GM21526 (cell line): Measurements from ENCODE around the gene TMPRSS15.

Source experiments
- ATAC-seq: cut with Tn5 transposase; IDR thresholded peaks from one replicate; pipeline ENCODE4 v1.9.1; 2021; ENCODE audit warnings: moderate library complexity; ENCODE audit not compliant: unreplicated experiment, low FRiP score

TMPRSS15 gene

DNA sequence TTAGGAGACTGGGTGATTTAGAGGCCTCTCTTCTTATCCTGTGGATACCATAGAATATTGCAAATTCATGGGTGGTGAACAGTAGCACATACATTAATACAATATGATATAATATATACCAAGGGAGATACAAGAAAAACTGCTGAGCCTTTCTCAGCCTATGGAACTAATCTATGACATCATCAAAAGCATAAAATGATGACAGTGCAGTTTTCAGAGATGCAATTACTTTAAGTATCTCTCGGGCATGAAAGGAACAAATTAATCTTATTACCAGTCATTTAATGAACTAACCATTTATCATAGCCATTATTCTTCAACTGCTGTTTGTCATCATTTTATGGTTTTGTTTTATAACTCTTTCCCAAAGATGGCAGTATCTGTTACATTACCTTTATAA lies 155.4 kb downstream of the TMPRSS15 start:
- no peak for ATAC-seq

DNA sequence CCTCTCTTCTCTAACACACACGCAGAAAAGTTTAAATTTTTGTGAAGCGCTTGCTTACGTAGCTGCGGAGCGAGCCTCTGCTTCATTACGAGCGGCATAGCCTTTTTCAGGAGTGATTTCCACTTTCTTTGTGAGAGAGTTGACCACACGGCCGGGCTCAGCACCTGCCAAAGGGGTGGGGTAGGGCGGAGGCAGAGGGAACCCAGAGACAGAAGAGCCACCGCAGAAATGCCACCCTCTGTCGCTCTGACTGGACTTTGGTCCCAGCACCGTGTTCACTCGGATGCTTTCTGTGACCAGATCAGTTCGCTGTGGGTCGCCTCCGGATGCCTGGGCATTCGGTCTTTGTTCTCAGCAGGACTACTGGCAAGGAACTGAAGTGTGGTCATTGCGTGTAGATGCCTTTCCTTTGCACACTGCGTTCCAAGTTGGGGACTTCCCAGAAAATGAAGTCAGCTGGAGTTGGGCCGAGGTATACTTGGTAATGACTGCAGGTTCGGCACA lies 158.1 kb downstream of the TMPRSS15 start:
- ATAC-seq: no peak

DNA sequence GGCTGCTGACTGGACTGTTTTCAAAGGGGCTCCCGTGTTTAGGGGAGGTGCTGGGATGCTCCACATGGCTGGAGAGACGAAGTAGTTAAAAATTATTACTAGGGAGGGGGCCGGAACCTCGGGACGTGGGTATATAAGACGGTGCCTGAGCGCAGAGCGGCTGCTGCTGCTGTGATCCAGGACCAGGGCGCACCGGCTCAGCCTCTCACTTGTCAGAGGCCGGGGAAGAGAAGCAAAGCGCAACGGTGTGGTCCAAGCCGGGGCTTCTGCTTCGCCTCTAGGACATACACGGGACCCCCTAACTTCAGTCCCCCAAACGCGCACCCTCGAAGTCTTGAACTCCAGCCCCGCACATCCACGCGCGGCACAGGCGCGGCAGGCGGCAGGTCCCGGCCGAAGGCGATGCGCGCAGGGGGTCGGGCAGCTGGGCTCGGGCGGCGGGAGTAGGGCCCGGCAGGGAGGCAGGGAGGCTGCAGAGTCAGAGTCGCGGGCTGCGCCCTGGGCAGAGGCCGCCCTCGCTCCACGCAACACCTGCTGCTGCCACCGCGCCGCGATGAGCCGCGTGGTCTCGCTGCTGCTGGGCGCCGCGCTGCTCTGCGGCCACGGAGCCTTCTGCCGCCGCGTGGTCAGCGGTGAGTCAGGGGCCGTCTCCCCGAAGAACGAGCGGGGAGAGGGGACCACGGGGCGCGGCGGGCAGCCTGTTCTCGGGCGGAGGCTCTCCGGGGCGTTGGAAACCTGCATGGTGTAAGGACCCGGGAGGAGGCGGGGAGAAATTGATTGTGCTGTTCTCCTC lies 158.7 kb downstream of the TMPRSS15 start, which contains the start of gene CHODL:
TSS of gene CHODL (plus strand) at position 163 of the 793 bp plus-strand sequence. CDS start at position 554, 391 bp downstream.
- ATAC-seq: no peak

DNA sequence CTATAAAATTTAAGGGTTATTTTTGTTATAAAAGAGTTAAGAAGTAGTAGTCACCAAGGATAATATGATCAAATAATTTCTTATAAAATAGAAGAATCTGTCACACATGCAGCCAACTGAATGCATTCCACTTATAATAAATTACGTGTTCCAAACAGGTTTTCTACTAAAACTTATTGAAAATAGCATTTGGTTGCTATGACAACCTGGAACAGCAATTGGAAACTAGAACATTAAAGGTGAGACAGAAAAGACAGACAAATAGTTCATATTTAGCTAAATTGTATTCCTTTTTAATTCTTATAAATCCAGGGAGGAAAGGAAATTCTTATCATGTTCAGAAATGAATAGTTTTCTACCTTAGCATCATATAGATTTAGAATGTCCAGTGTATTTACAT lies 168.0 kb downstream of the TMPRSS15 start:
- no peak for ATAC-seq

DNA sequence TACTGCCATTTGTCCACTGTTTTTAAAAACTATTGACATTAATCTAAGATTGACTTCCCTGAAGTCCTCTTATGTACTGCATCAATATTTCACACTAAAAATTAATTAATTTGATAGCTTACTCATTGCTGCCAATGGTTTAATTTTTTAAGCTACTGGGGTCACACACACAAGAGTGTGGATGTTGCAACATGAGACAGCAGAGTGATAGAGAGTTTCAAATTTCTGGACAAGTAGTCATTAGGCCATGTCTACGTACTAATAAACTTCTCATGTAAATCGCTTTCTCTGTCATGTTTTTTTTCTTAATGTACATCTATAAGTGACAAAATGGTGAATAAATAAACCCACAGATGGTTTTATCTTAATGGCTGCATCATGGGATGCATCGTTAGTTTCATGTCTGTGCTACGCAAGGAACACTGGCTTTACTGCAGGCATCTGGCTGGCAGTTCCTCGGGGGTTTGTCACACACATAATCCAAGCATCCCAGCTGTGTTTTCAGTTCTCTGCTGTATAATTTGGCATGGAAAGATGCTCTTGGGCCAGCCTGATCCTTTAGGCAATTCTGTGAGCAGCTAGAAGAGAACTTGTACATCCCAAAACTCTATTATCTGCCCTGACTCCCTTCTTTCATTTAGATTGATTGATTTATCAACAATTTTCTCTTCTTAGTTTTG lies 175.4 kb downstream of the TMPRSS15 start:
- no peak for ATAC-seq

DNA sequence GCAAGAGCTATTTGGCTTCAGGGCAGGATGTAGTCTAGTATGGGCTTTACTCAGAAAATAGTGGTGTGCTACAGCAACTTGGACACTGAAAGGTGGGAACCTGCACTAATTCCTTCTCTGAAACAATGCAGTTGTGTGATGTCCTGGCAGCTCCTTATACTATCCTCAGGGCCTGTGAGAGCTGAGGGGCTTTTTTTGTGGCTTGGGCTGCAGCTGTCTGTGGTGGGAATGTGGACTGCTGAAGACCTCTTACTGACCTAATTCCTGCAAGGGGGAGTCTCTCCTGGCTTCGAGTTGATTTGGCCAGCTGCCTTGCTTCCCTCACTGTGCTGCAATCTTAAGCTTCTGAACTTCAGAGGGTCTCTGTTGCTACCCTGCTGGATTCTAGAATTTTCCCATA lies 181.2 kb downstream of the TMPRSS15 start:
- ATAC-seq: no peak

DNA sequence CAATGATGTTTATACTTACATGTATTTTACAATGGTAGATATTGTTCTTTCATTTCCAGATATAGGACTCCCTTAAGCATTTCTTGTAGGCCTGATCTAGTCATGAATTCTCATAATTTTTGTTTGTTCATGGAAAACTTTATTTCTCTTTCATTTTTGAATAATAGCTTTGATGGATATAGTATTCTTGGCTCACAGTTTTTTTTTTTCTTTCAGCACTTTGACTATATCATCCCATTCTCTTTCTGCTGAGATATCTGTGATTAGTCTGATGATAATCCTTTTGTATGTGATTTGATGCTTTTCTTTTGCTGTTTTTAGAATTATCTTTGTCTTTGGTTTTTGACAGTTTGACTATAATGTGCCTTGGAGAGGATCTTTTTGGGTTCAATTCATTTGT lies 183.1 kb downstream of the TMPRSS15 start:
- ATAC-seq: no peak
